ENCODE data around the gene PRR16. TPM values are rescaled to one million over a fixed set of nuclear protein-coding genes. Genes with fewer than 3 reads are reported as not detected.

PRR16 gene
- total RNA-seq, 1 donor from 2014 or later = 10.7 TPM

DNA sequence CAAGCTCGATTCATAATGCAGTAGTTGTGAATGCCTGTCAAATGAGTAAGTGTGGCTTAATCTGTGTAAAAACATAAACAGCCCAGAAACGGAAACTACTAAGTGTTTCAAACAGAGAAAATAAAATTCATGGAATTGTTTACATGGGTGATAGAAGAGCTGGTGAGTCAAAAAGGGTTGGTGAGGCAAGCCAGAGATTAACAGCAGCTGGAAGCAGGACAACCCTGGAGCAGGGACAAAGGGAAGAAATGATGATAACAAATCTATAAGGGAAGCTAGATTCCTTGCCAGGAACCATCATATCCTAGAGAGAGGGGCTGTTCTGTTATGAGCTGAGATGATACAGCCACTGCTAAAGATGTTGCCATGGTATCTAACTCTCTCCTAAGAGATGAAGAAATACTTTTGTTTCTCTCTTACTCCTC, 18.0 kb upstream of the PRR16 start:
- DNase-seq (ENCODE audit: low spot score) = no peak
- Mint-ChIP-seq H3K4me3 (ENCODE audit: unreplicated experiment) (no peak overlapping the region), H3K4me1 (ENCODE audit: low read depth) (peaks cover 39% of the 10 kb centered on the region), H3K9me3 (ENCODE audit: low read depth) (no peaks in the 10 kb centered on the region), H3K36me3 (ENCODE audit: low read depth) (peaks cover 1% of the 10 kb centered on the region), H3K27ac (ENCODE audit: unreplicated experiment) (peak overlapping the region; percentile 82), H3K27me3 (ENCODE audit: low read depth) (peaks cover 2% of the 10 kb centered on the region)
- TF ChIP-seq, protein P1, sequence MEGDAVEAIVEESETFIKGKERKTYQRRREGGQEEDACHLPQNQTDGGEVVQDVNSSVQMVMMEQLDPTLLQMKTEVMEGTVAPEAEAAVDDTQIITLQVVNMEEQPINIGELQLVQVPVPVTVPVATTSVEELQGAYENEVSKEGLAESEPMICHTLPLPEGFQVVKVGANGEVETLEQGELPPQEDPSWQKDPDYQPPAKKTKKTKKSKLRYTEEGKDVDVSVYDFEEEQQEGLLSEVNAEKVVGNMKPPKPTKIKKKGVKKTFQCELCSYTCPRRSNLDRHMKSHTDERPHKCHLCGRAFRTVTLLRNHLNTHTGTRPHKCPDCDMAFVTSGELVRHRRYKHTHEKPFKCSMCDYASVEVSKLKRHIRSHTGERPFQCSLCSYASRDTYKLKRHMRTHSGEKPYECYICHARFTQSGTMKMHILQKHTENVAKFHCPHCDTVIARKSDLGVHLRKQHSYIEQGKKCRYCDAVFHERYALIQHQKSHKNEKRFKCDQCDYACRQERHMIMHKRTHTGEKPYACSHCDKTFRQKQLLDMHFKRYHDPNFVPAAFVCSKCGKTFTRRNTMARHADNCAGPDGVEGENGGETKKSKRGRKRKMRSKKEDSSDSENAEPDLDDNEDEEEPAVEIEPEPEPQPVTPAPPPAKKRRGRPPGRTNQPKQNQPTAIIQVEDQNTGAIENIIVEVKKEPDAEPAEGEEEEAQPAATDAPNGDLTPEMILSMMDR (IDR thresholded peaks at IDR 0.05) = no peak

GRCh38 chr5:120446901-120447300, 17.2 kb upstream of the PRR16 start:
- Mint-ChIP-seq H3K9me3 (ENCODE audit: low read depth) (no peaks in the 10 kb centered on the region), H3K27ac (ENCODE audit: unreplicated experiment) (no peak overlapping the region), H3K36me3 (ENCODE audit: low read depth) (peaks cover 1% of the 10 kb centered on the region), H3K4me1 (ENCODE audit: low read depth) (peaks cover 40% of the 10 kb centered on the region), H3K4me3 (ENCODE audit: unreplicated experiment) (no peak overlapping the region), H3K27me3 (ENCODE audit: low read depth) (peaks cover 2% of the 10 kb centered on the region)
- TF ChIP-seq, protein P1 (IDR thresholded peaks at IDR 0.05) = no peak
- no peak for DNase-seq (ENCODE audit: low spot score)

GRCh38 chr5:120447706-120448239, 16.3 kb upstream of the PRR16 start:
- Mint-ChIP-seq H3K4me1 (ENCODE audit: low read depth) (peaks cover 48% of the 10 kb centered on the region), H3K36me3 (ENCODE audit: low read depth) (peaks cover 1% of the 10 kb centered on the region), H3K4me3 (ENCODE audit: unreplicated experiment) (no peak overlapping the region), H3K27me3 (ENCODE audit: low read depth) (peaks cover 2% of the 10 kb centered on the region), H3K9me3 (ENCODE audit: low read depth) (no peaks in the 10 kb centered on the region), H3K27ac (ENCODE audit: unreplicated experiment) (no peak overlapping the region)
- TF ChIP-seq, protein P1 (IDR thresholded peaks at IDR 0.05) = peak; percentile 48
- DNase-seq (ENCODE audit: low spot score) = no peak

- peaks cover 60% of the 10 kb centered on the region for H3K4me1 Mint-ChIP-seq (ENCODE audit: low read depth)
- no peaks in the 10 kb centered on the region for H3K27me3 Mint-ChIP-seq (ENCODE audit: low read depth)
- H3K27ac Mint-ChIP-seq (ENCODE audit: unreplicated experiment) = no peak overlapping the region
- peaks cover 1% of the 10 kb centered on the region for H3K36me3 Mint-ChIP-seq (ENCODE audit: low read depth)
- no peak overlapping the region for H3K4me3 Mint-ChIP-seq (ENCODE audit: unreplicated experiment)
- H3K9me3 Mint-ChIP-seq (ENCODE audit: low read depth) = no peaks in the 10 kb centered on the region
- DNase-seq (ENCODE audit: low spot score) = no peak
- TF ChIP-seq, protein P1 (IDR thresholded peaks at IDR 0.05) = no peak
Observed at GRCh38 chr5:120449501-120449900, 14.6 kb upstream of the PRR16 start.

DNA sequence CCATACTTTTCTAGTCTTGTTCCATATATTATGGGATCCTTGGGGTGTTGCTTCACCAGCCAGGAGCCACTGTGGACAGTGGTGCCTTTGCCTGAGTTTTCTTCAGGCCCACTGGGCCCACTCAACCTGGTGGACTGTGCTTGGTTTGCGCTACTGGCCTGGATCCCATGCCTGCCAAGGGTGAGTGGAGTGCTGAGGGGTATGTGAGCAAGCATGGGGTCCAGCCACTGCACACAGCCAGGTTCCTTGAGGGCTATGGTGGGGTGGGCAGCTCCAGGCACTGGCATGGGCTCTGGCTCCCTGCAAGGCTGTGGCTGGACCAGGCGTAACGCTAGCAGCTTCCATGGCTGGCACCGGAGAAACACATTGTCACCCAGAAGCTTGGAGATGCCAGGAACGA, 13.2 kb upstream of the PRR16 start:
- no peak overlapping the region for H3K27ac Mint-ChIP-seq (ENCODE audit: unreplicated experiment)

More for the DNA sequence above, 13.2 kb upstream of the PRR16 start:
- no peak overlapping the region for H3K4me3 Mint-ChIP-seq (ENCODE audit: unreplicated experiment)
- no peaks in the 10 kb centered on the region for H3K27me3 Mint-ChIP-seq (ENCODE audit: low read depth)
- H3K9me3 Mint-ChIP-seq (ENCODE audit: low read depth) = no peaks in the 10 kb centered on the region
- DNase-seq (ENCODE audit: low spot score) = peak; percentile 51
- TF ChIP-seq, protein P1 (IDR thresholded peaks at IDR 0.05) = no peak
- H3K4me1 Mint-ChIP-seq (ENCODE audit: low read depth) = peaks cover 59% of the 10 kb centered on the region
- H3K36me3 Mint-ChIP-seq (ENCODE audit: low read depth) = peaks cover 1% of the 10 kb centered on the region
